Middle frontal gyrus (tissue), 1 donor: ENCODE results near the gene ITIH6.
"Not testable (repeated sequence)": the region's sequence is repeated elsewhere in the genome, so short reads cannot be mapped to it uniquely, and the experiment has no call there.

Source experiments
- DNase-seq: peaks from one replicate; pipeline ENCODE4 v3.0.0-alpha.2; 2015; ENCODE audit warnings: low spot score; ENCODE audit errors: extremely low spot score

ITIH6 gene

DNA sequence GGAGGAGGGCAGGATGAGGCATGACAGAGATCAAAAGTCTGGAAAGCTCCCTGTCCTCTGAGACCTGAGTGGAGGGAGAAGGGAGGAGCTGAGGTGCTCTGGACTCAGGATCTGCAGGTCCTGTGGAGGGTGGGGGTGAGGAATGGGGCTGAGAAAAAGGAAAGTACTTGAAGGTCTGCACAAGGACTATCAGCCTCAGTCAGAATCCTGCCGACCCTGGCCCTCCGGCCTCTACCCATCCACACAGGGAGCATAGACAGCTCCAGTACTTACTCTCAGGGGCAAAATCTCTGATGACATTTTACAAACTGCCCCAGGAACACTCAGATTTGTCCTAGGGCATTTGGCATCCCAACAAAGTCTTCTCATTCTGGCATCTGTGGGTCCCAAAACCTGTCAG lies 991 bp upstream of the ITIH6 start:
- no peak for DNase-seq

DNA sequence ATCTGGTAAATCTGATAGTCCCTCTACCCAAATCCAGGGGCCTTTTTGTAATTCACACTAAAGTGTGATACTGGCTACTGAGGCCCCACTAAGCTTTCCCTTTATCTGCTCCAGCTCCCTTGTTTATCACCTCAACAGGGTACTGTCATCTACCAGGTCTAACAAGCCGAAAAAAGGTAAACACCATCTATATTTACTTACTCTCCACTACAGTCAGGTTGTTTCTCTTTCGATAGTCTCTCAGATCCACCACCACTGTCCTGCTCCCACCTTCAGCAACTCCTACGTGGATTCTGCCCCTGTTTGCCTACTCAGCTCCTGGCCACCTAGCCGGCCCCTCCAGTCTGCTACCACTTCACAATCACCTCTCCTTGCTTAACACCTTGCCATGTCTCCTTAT lies 3.3 kb downstream of the ITIH6 start:
- no peak for DNase-seq

DNA sequence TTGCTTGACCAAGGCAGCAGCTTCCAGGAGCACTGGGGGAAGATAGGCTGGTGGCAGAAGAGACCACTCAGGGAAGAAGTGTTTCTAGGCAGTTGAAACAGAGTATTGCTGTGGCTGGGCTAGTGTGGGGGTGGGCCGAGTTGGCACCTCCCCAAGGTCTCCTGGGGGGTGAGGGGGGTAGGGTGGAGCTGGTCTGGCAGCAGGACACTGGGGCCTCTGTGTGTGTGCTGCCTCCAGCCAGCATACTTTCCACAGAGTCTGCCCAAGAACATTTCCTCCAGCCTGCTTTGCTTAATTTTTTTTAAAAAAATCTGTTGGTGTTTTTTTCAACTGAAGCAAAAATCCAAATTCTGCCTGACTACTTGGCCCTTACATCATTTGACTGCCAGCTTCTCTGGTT lies 4.0 kb downstream of the ITIH6 start:
- no peak for DNase-seq

DNA sequence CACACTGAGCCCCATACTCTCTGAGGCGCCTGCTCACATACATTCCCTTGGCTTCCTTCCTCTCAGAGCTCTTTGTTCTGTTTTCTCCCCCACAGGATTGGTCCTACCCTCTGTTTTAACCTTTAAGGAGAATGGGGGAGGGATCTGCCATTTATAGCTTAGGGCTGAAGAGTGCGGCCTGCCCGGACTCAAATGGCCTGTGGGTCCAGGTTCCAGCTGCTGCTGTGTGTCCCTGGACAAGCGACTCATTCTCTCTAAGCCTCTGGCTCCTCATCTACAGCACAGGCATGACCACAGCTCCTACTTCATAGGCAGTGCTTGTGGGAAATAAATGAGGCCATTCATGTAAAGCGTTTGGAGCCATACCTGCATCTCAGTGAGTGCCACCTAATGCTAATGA lies 8.7 kb downstream of the ITIH6 start:
- not testable (repeated sequence) for DNase-seq

DNA sequence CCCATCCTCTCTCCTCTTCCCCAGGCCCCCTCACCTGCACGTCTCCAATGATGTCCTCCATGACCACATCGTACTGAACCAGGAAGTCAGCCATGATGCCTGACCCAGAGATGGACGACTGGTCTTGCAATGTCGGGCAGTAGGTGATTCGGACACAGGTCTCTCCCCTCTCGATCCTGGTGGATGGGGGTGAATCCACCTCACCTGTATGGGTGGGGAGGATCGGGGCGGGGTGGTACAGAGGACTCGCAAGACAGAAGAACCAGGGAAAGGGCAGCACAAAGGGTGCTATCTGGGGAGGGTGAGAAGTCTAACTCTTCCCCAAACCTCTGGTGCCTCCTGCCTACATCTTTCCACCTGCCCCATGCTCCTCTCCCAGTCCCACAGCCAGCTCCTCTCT lies 9.6 kb downstream of the ITIH6 start:
- no peak for DNase-seq

DNA sequence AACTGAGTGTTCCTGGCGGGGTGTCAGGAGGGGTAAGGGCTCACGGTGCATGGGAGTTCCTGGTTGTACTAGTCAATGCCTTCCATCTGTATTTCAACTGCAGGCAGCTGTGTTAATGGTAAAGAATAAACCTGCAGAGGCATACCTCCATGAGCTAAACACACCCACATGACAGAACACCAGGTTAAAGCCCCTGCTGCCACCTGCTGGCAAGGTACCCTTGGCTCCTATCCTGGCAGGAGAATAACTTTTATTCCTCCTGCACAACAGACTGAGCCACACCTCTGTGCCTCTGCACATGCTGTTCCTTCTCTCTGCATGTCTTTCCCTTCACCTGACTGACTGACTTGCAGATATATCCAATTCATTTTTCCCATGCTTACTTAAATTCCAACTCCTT lies 11.1 kb downstream of the ITIH6 start:
- DNase-seq: no peak

DNA sequence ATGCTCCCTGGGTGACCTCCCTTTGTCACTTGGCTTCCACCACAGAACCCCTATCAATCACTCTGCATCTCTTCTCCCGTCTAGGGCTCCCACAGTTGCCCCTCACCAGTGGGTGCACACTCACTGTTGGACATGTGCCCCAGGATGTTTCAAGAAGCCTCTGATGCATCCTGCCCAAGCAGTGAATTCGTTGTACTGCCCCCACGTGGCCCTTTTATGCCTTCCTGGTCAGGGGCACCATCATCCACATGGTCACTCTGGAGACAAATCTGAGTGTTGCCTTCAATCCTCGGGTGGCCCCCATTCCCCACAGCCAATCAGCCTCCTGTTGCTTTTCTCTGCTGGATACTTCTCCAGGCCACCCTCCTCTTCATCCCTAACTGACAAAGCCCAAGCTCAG lies 12.2 kb downstream of the ITIH6 start:
- DNase-seq: no peak

DNA sequence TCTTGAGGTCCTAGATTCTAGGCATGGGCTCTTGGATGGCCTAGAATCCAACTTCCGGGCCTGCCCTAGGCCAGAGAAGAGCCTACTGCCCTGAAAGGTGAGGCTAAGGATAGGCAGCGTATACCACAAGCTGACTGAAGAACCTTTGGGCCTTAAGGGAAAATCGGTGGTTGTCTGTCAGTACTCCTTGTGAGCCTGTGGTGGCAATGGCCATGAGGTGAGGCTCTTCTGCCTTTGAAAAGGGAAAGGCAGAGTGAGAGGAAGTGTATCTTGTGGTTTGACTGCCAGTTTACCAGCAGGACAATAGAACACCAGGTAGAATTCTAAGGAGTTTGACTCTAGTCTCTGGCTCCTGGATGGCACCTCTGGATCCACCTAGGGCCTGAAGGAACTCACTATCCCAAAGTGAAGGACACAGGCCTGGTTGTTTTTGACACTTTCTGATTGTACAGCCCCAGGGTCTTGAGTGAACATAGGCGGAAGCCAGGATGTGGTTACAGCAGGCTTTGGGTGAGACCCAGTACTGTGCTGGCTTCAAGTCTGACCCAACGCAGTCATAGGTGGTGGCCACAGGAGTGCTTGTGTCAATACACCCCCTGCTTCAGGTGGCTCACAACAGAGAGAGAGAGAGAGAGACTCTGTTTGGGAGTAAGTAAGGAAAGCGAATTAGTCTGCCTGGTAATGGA lies 20.9 kb downstream of the ITIH6 start:
- DNase-seq: no peak

DNA sequence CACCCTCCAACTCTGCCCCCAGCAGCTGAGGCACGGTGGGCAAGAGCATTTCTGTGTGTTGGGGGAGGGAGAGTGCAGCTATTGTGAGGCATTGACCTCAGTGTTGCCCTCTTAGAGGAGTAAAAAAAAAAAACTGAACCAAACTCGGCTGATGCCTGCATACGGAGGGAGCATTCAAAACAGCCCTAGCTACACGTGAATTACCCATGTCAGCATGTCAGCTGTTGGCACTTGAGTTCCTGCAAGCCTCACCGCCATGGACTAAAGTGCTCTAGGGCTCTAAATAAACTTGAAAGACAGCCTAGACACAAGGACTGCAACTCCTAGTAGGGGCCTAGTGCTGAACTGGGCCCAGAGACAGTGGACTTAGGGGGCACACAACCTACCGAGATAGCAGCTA lies 22.0 kb downstream of the ITIH6 start:
- no peak for DNase-seq

DNA sequence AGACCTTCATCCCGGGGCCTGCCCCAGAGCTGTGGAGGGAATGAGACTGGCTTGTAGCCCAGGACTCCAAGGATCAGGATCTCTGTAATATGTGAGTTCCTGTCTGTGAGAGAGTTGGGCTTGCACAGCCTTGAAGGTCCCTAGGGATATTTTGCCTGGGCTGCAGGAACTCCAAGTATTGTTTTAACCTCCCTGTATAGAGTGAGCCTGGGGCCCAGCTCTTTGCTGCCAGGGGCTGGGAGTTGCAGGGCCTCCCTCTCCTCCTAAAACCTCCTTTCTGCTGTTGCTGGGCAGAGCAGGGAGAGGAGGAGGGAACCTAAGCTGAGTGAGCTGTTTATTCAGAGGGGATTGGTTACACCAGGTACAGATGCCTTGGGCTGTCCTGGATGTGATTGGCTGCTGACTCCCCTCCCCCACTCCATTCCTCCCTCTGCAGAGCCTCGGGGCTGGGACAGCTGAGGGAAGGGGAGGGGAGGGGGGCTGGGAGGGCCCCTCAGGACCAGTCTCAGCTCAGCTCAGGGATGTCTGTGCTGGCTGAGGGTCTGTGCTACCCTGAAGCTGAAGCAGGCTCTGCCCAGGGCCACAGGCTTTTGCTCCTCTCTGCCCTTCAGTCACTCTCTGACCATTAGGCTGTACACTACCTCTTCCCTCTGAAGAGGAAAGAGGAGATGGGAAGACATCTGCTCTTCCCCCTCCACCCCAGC lies 23.5 kb downstream of the ITIH6 start:
- DNase-seq: not testable (repeated sequence)

DNA sequence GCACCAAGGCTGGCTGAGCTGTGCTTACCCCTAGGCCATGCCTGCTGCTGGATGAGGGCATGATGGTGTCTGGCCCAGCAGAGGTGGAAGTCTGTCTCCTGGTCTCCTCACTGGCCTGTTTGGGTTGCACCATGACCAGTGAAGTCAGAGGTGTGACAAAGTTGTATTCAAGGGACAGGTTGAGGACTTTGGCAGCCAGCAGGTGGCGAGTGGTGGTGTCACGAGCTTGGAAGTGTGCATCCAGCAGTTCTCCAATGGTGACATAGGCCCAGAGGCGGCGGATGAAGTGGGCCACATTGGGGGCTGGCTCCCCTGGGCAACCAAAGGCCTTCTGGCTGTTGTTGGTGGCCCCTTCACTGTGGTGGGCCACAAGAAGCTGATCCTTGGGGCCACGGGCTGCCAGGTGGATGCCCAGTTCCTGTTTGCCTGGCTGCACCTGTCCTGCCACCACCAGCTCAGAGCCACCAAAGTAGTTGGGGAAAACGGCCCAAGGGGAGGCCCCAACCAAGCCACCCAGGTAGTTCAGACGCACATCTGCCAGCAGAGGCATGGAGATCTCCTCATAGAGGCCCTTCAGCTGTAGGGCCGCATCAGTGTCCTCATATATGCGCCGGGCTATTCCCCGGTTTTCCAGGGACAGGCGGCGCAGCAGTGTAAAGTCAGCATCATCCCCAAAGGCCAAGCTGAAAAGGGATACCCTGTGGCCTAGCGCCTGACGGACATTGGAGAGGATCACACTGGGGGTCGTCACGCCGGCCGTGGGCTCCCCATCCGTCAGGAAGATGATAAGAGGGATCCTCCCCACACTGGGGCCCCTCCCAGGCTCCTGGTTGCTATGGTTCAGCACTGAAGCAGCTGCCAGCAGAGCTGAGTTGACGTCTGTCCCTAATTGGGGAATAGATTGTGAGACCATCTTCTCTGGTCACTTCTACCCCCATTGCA lies 39.7 kb downstream of the ITIH6 start:
- no peak for DNase-seq

DNA sequence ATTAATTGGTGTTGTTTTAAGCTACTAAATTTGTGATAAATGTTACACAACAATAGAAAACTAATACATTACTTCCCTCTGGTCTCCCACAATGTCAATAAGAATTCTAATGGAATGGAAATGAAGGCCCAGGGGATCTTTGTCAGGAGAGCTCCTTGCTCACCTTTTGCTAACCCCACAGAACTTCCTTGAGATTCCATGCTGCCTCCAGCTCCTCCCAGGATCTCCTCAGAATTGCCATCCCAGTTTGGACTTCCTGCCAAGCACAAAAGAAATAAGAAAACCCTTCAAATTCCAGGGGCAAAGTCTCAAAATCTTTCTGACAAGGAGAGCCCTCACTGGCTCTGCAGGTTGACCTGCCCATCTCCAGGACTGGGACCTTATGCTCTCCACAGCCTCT lies 43.2 kb downstream of the ITIH6 start:
- no peak for DNase-seq

DNA sequence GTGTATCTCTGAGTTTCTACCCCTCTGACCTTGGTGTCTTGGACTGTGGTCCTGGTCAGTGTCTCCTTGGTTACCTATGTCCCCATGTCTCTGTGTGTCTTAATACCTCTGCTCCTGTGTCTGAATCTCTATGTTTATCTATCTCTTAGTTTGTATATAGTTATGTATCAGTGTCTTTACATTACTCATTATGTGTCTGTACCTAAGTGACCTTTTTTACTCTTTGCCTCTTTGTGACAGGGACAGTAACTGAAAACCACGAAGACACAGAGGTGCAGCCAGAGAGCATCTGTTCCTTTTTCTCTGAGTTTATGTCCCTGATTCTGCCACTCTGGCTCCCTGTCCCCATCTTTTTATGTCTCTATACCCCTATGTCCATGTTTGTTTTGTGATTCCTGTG lies 49.4 kb downstream of the ITIH6 start:
- DNase-seq: no peak

DNA sequence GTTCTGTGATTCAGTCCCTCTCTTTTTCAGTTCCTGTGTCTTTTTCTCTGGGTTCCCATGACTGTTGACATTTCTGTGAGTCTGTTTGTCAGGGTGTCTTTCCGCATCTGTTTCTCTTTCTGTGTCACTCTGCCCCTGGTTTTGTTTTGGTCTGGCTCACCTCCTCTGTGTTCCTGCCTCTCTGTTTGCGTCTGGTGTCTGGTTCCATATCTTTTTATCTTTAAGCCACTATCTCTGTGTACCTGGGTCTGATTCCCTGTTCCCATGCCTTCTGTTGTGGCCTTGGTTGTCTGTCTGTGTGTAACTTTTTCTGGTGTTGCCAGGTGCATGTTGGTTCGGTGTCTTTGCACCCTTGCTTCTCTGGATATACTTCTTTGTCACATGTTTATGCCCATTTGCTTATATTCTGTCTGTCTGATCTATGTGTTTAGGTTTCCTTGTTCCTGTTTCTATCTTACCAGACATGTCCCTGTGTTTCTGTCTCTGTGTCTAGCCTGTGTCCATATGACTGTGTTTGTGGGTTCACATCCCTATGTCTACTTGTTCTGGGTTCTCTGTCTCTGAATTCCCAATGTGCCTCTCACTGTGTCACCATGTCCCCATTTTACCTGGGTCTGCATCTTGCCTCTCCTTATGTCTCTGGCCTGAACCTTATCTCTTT lies 50.2 kb downstream of the ITIH6 start:
- DNase-seq: no peak

DNA sequence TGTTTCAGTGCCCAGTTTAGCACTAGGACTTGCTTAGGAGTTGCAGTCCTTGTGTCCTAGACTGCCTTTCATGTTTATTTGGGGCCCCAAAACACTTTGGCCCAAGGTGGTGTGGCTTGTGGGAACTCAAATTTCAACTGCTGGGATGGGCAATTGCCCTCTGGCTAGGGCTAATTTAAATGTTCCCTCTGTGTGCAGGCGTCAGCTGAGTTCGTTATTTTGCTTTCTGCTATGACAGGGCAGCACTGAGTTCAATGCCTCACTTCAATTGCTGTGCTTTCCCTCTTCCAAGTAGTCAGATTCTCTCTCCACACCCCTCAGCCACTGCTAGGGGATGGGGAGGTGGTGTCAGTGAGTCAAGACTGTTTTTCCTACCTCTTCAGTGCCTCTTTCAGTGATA lies 51.1 kb downstream of the ITIH6 start:
- DNase-seq: no peak

DNA sequence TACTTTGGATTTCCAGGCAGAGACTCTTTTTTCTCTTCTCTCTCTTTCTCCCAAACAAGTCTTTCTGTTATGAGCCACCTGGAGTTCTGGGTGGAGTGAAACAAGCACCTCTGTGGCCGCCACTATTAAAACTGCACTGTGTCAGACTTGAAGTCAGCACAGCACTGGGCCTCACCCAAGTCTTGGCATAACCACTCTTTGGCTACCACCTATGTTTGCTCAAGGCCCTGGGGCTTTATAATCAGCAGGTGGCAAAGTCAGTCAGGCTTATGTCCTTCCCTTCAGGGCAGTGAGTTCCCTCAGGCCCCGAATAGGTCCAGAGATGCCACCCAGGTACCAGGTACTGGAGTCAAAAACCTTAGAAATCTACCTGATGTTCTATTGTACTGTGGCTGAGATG lies 52.4 kb downstream of the ITIH6 start:
- no peak for DNase-seq

DNA sequence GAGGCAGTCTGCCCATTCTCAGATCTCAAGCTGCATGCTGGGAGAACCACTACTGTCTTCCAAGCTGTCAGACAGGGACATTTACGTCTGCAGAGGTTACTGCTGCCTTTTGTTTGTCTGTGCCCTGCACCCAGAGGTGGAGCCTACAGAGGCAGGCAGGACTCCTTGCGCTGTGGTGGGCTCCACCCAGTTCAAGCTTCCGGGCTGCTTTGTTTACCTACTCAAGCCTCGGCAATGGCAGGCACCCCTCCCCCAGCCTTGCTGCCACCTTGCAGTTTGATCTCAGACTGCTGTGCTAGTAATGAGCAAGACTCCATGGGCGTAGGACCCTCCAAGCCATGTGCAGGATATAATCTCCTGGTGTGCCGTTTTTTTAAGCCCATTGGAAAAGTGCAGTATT lies 59.5 kb downstream of the ITIH6 start:
- not testable (repeated sequence) for DNase-seq

DNA sequence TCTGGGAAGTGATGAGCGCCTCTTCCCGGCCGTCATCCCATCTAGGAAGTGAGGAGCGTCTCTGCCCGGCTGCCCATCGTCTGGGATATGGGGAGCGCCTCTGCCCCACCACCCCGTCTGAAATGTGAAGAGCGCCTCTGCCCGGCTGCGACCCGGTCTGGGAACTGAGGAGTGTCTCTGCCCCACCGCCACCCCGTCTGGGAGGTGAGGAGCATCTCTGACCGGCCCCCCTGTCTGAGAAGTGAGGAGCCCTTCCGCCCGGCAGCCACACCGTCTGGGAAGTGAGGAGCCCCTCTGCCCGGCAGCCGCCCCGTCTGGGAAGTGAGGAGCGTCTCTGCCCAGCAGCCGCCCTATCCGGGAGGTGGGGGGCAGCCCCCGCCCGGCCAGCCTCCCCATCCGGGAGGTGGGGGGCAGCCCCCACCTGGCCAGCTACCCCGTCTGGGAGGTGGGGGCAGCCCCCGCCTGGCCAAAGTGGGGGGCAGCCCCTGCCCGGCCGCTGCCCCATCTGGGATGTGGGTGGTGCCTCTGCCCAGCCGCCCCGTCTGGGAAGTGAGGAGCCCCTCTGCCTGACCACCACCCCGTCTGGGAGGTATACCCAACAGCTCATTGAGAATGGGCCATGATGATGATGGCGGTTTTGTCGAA lies 61.6 kb downstream of the ITIH6 start:
- DNase-seq: not testable (repeated sequence)

DNA sequence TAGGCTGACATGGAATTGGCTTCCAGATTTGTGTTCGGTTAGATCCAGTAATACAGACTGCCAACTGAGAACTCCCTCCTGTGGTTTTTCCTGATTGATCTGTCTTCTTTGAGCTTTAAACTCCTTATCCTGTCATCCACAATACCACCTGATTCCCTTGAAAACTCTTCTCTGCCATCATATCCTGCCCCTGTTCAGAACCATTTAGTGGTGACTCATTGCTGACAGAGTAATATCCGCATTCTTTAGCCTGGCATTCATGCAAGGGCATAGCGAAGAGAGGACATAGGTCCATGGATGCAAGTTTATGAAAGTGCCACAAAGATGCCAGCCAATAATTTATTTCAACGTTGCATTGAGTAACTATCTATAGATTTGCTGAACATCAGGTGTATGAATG lies 76.6 kb downstream of the ITIH6 start:
- no peak for DNase-seq

DNA sequence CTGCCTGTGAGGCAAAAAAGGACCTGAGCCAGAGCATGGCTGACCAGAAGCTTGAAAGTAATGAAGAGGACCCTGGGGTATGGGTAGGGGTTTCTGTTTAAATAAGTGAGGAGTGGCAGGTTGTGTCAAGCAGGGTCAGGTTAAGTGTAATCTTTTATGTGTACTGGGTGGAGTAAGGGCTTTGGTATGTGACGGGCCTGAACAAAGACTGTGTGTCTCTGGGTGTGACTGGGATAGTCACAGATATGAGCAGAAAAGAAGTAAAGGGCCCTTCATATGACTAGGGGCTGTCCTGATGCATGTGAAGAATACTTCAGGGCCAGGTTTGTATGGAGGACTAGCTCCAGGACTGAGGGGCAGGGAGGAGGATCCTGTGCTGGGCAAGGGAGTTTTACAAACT lies 82.4 kb downstream of the ITIH6 start:
- no peak for DNase-seq

DNA sequence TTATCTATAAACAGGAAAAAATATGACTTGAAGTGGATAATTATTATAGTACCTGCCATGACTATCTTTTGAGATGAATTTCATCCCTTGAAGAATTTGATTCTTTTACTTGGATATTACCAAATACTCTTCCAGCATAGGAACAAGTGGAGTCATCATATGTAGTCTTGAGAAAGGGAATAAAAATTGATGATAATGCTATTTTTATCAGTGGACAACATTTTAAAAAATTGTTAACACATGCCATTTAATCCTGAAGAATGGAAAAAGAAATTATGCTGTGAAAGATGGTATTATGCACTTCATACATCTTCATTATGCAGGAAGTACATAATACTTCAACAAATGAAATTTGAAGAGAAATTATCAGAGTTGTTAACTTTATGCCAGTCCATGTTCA lies 83.6 kb downstream of the ITIH6 start:
- no peak for DNase-seq
